ENCODE data around the gene ADAMTS2.

DNA sequence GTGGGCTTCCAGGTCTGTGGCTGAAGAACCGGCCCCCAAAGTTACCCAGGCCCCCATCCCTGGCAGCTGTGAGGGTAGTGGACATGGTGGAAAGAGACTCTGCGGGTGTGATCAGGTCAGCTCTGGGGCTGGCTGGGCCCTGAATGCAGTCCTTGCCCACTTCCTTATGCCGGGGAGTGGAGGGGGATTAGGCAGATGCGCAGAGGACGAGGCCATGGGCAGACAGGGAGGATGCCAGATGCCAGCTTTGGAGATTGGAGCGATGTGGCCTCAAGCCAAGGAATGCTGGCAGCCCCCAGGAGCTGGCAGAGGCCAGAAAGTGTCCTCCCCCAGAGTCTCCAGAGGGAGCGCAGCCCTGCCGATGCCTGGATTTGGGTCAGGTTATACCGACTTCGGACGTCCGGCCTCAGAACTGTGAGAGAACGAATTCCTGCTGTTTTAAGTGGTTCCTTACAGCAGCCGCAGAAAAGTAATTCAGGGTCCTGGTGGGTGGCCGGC, 69.8 kb downstream of the ADAMTS2 start:
- TF ChIP-seq EZH2 (IDR thresholded peaks at IDR 0.05; ENCODE audit: low read depth, unreplicated experiment) = no peak
- no peak for TF ChIP-seq REST (IDR thresholded peaks at IDR 0.05; ENCODE audit: unreplicated experiment)
- TF ChIP-seq POLR2AphosphoS5 (IDR thresholded peaks at IDR 0.05; ENCODE audit: low read depth) = no peak
- TF ChIP-seq, protein P1, sequence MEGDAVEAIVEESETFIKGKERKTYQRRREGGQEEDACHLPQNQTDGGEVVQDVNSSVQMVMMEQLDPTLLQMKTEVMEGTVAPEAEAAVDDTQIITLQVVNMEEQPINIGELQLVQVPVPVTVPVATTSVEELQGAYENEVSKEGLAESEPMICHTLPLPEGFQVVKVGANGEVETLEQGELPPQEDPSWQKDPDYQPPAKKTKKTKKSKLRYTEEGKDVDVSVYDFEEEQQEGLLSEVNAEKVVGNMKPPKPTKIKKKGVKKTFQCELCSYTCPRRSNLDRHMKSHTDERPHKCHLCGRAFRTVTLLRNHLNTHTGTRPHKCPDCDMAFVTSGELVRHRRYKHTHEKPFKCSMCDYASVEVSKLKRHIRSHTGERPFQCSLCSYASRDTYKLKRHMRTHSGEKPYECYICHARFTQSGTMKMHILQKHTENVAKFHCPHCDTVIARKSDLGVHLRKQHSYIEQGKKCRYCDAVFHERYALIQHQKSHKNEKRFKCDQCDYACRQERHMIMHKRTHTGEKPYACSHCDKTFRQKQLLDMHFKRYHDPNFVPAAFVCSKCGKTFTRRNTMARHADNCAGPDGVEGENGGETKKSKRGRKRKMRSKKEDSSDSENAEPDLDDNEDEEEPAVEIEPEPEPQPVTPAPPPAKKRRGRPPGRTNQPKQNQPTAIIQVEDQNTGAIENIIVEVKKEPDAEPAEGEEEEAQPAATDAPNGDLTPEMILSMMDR (conservative IDR thresholded peaks at IDR 0.05; ENCODE audit: low read depth in 2 of 2) = no peak
- TF ChIP-seq STAT1 (IDR thresholded peaks at IDR 0.05; ENCODE audit: unreplicated experiment) = no peak
- TF ChIP-seq NANOG (IDR thresholded peaks at IDR 0.05; ENCODE audit: borderline replicate concordance) = no peak
- no peak for TF ChIP-seq CREB1 (CRISPR knock-in tag; IDR thresholded peaks at IDR 0.05; ENCODE audit: low read depth)
- TF ChIP-seq ZNF114 (CRISPR knock-in tag; IDR thresholded peaks at IDR 0.05) = no peak

All from GM23338 (cell line).